Cardiac fibroblast (primary cell): ENCODE measurements around the gene RMDN3.

Experiments used
- DNase-seq, 2 donors: peaks; one replicate each; pipeline versions ENCODE4 v3.0.0 to v3.0.0-alpha.2; 2010; ENCODE audit warnings: low read depth in 2 of 2
- H3K4me3 ChIP-seq, 2 donors: replicated peaks in 1 of 2; 1 replicate in 1 of 2; 2 replicates in 1 of 2; pipeline ENCODE4 v1.5.1; 2011; ENCODE audit warnings: low read depth in 2 of 2, low read length in 2 of 2, mild to moderate bottlenecking in 2 of 2, moderate library complexity in 1 of 2
- CTCF ChIP-seq: IDR thresholded peaks from one replicate; pipeline ENCODE4 v1.5.1; 2011; ENCODE audit warnings: low read depth, mild to moderate bottlenecking, low read length, inconsistent platforms

The RMDN3 gene

GRCh38 chr15:40775007-40775406 lies 20.0 kb upstream of the RMDN3 start:
- no peak overlapping the region for H3K4me3 ChIP-seq
- TF ChIP-seq CTCF, result no peak
- no peak for DNase-seq

GRCh38 chr15:40773902-40774301 lies 18.8 kb upstream of the RMDN3 start:
- no peak for TF ChIP-seq CTCF
- DNase-seq, result no peak
- H3K4me3 ChIP-seq, result no peak overlapping the region

GRCh38 chr15:40773496-40773895 lies 18.4 kb upstream of the RMDN3 start:
- no peak overlapping the region for H3K4me3 ChIP-seq
- no peak for TF ChIP-seq CTCF
- DNase-seq, result no peak

GRCh38 chr15:40772014-40772413 lies 17.0 kb upstream of the RMDN3 start:
- TF ChIP-seq CTCF, result no peak
- no peak for DNase-seq
- no peak overlapping the region for H3K4me3 ChIP-seq

GRCh38 chr15:40771242-40771641 lies 16.2 kb upstream of the RMDN3 start:
- TF ChIP-seq CTCF, result no peak
- no peak overlapping the region for H3K4me3 ChIP-seq
- DNase-seq, result no peak

- no peak overlapping the region for H3K4me3 ChIP-seq
- TF ChIP-seq CTCF, result no peak
- DNase-seq, result no peak
Measured at GRCh38 chr15:40770147-40770721, 15.2 kb upstream of the RMDN3 start.
